HG02610 (cell line): ENCODE results near the gene KLHL33.
"Not testable (repeated sequence)": the region's sequence is repeated elsewhere in the genome, so short reads cannot be mapped to it uniquely, and the experiment has no call there.

Experiments
- ATAC-seq: cut with Tn5 transposase; IDR thresholded peaks from one replicate; pipeline ENCODE4 v1.9.1; 2021; ENCODE audit warnings: mild to moderate bottlenecking, moderate library complexity; ENCODE audit not compliant: unreplicated experiment

Gene KLHL33

GRCh38 chr14:20454516-20455354 lies 18.8 kb upstream of the KLHL33 start, which contains the start of the genes APEX1 and OSGEP:
APEX1 (plus strand) TSS chr14:20455226; CDS start chr14:20455646, 420 bp downstream.
OSGEP (minus strand) TSS chr14:20454812; CDS start chr14:20454683, 129 bp downstream.
- peak; percentile 83 for ATAC-seq

DNA sequence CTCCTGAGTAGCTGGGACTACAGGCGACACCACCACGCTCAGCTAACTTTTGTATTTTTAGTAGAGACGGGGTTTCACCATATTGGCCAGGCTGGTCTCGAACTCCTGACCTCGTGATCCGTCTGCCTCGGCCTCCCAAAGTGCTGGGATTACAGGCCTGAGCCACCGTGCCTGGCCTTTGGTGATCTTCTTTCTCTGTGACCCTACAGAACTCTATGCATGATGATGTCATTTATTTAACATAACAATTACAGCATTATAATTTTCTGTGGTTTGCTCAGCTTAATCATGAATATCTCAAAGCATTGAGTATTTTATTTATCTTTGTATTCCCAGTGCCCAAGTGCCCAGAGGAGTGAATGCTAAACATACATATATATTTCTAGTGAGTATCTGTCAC lies 16.9 kb upstream of the KLHL33 start:
- not testable (repeated sequence) for ATAC-seq

- ATAC-seq: no peak
These were observed 10.9 kb upstream of the KLHL33 start for GRCh38 chr14:20446889-20447288.

DNA sequence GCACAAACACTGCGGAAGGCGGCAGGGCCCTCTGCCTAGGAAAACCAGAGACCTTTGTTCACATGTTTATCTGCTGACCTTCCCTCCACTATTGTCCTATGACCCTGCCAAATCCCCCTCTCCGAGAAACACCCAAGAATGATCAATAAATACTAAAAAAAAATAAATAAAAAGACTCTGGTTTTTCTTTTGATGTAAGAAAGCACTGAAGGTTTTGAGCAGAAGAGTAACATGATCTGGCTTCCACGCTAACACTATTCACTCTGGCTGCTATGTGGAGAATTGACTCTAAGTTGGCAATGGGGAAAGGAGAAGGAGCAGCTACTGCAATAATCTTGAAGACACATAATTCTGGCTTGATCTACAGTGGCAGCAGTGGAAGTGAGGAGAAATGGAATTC lies 7.7 kb upstream of the KLHL33 start:
- not testable (repeated sequence) for ATAC-seq

DNA sequence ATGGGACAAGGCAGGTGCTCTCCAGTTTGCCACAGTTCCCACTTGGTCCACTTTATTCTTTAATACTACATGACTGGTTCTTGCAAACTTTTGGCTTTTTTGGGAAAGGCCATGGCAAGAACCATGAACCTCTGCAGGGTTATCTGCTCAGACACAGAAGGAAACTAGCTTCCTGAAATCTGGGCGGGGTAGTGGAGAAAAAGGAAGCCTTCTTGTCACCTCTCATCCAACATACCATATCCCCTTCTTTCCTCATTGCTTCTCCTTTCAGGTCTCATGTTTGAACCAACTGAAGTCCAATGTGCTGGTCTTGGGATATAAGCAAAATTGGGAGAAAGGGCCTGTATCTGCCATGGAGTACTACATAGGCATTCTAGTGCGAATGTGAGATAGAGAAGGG lies 5.5 kb upstream of the KLHL33 start:
- ATAC-seq: no peak

GRCh38 chr14:20440882-20441281 lies 4.9 kb upstream of the KLHL33 start:
- ATAC-seq: no peak

GRCh38 chr14:20440465-20440864 lies 4.5 kb upstream of the KLHL33 start:
- ATAC-seq: no peak

- ATAC-seq: no peak
These were observed 2.7 kb upstream of the KLHL33 start for GRCh38 chr14:20438664-20439063.

DNA sequence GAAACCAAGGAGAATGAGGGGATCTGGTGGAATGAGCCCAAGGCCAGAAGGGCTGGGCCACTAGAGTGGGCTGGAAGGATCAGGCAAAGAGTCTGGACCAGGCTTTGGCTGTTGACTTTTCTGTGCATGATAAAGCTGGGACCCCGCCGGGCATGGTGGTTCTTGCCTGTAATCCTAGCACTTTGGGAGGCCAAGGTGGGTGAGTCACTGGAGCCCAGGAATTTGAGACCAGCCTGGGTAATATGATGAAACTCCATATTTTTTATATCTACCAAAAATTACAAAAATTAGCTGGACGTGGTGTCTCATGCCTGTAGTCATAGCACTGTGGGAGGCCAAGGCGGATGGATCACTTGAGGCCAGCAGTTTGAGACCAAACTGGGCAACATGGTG lies 393 bp upstream of the KLHL33 start:
- ATAC-seq: no peak

GRCh38 chr14:20434701-20435581 lies 1.0 kb downstream of the KLHL33 start:
- no peak for ATAC-seq

DNA sequence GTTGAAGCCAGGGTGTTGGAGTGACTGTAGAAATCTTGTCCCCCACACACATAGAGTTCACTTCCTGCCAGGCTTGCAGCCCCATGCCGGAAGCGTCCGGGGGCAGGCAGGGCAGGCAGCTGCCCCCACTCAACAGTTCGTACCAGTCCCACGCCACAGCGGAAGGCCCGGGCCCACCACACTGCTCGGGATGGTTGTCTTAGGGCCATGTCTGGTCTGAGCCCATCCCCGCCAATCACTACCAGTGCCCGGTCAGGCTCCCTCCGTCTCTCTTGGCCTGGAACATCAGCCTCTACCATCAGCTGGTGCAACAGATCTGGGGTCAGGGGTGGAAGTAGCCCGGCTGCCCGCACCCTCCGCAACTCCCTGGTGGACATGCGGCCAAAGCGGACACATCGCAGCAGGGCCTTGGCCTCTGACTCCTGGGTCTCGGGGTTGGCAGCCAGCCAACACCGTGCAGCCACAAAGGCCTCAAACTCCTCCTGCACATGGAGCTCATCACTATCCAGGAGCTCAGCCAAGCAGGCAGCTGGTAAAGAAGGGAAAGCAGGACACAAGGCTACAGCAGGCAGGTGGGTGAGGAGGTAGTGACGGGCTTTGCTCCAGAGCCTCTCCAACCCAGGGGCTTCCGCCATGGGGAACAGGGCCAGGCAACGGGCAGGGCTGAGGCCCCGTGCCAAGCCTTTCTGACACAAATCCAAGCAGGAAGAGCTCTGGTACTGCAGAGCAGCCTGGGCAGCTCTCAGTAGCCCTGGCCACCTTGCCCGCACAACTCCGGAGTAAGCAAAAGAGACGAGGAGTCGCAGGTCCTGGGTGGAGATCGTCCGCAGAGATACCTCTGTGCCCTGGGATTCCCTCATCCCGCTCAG lies 5.9 kb downstream of the KLHL33 start:
- no peak for ATAC-seq

- ATAC-seq: no peak
These were observed 7.2 kb downstream of the KLHL33 start for GRCh38 chr14:20428802-20429201.

GRCh38 chr14:20428010-20428365 lies 8.0 kb downstream of the KLHL33 start:
- ATAC-seq: peak; percentile 54

- peak; percentile 76 for ATAC-seq
These were observed 8.5 kb downstream of the KLHL33 start for GRCh38 chr14:20427231-20428009.

- no peak for ATAC-seq
These were observed 11.1 kb downstream of the KLHL33 start for GRCh38 chr14:20424851-20425250.

GRCh38 chr14:20422886-20423285 lies 13.1 kb downstream of the KLHL33 start:
- no peak for ATAC-seq

GRCh38 chr14:20421267-20421666 lies 14.7 kb downstream of the KLHL33 start:
- ATAC-seq: no peak

DNA sequence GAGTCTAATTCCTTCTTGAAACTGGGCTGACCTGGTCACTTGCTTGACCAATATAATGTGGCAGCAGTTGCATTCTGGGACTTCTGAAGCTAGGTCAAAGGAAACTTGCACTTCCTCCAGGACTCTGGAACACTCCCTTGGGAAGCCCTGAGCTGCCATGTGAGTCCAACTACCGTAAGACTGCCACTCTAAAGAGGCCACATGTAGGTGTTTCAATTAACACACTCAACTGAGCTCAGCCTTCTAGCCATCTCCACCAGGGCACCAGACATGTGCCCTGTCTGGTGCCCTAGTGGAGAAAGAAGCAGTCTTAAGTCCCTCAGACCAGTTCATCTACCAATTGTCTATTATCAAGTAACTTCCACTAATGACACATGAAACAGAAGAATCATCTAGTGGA lies 16.5 kb downstream of the KLHL33 start:
- ATAC-seq: no peak

GRCh38 chr14:20418501-20418909 lies 17.5 kb downstream of the KLHL33 start:
- ATAC-seq: no peak
